Activated CD4-positive, CD25-positive, alpha-beta regulatory T cell treated with anti-CD3 and anti-CD28 coated beads, Interleukin-2, amount 50 U/mL, for 72 hours (primary cell): ENCODE measurements around the gene IL17F.
"Not testable (repeated sequence)": the region's sequence is repeated elsewhere in the genome, so short reads cannot be mapped to it uniquely, and the experiment has no call there.

Source experiments
- DNase-seq: peaks from one replicate; pipeline ENCODE4 v3.0.0; 2021

IL17F gene

DNA sequence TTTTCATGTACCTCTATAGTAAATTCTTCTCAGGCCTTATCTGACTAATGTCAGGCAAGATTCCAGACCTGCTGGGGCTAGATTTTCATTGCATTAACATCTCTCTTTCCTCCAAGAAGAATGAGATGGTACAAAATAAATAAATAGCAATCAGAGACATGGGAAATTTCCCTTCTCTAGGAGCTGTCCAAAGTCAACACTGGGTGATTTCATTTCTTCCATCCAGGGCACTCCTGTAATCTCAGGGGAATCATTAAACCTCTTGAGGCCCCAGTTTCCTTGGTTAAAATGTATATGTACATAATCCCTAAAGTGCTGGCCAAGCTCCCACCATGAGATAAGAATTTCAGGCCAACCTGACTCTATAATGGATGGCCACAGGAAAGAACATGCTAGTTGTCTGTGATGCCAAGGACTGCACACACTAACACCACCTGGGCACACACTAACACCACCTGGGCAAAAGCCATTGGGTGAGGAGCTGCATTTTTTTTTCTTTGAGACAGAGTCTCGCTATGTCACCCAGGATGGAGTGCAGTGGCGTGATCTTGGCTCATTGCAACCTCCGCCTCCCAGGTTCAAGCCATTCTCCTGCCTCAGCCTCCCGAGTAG, 912 bp downstream of the IL17F start:
- no peak for DNase-seq

DNA sequence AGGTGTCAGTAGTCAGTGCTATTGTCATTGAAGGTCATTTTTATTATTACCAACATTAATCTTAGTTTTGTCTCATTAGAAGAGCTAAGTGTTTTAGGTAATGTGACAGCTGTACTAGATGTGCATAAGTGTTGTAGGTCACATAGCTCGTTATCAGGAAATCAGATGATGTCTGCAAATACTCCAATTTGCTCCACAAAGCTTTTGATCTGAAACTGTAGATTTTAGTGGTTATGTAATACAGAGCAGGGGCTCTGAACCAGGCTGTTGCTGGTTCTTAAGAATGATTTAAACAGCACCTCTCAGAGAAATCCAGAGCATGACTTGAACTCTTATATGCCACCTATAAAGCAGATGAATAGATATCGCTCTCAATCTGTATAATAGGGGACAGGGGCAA, 2.5 kb downstream of the IL17F start:
- DNase-seq: no peak

DNA sequence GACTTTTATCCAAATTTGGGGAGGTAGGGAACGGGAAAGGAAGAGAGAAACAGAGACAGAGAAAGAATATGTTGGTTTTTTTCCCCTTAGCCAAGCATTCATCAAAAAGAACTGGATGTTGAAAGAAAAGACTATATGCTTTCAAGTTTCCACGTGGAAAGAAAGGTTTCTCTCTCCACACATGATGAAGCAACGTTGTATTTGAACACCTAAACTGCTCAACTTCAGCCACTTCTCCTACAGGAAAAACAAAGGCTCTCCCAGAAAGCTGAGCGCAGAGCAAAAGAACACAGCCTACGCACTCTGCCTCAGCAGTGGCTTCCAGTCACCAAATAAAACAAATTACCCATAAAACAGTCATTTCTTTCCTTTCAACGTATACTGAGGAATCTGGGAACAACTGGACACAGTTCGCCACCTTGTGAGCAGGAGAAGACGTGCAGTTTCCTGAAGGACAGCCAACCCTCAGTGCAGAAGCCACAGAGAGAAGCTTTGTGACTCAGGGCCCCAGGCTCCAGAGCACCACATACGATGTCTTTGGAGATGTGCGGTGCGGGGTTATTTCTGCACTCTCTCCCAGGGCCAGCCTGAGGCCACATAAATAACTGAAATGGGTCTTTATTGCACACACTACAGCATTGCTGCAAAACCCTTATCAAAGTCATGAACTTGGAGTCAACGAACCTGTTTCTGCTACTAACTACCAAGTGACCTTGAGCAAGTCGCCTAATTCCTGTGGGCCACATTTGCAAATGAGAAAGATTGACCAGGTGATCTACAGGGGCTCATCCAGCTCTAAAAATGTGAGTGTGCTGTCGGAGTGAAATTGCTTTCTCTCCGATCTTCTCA, 10.1 kb downstream of the IL17F start:
- DNase-seq: no peak

DNA sequence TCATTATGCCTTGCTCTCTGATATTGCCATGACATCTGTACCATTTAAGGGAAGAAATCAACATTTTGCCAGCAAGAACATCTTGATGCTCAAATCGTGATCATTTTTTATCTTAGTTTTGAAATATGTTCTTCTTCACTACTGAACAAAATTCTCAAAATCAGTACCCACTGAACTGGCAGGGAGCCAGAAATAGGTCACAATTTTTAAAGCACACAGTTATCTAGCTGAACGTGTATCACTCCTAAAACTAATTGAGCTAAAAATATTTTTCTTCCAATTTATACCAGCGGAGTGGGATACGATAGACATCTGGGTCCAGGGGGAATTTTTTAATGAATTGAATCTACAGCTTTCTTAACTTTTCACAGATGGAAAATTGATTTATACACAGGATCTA, 11.3 kb downstream of the IL17F start:
- DNase-seq: no peak

DNA sequence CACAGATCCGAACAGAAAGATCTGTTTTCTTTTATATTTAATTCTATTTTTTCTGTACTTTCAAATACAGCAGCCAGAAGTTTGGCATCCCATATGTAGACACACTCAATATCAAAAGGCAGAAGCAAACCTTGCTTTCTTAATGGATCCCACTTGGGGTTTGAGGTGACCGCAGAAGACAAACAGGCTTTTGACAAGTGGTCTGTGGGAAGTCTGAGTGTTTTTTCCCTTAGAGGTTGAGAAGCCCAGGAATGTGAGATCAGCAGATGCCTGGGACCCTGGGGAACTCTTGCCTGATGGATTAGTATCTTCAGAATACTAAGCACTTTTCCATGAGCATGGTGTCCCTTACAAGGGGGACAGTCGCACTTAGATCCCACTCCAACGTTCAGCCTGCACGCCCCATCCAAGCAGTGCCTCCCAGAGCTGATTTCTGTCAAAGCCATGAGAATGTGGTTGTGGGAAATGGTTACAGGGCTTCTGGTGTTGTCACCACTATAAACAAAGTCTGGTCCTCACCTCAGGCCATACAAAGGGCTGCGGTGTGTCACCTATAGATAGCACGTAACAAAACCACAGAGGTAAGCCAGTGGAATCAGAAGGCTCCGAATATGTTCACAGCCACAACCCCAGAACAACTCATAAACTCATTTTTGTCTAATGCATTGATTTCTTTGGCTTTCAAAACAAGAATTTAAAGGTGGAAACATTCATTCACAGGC, 12.7 kb downstream of the IL17F start:
- DNase-seq: no peak

DNA sequence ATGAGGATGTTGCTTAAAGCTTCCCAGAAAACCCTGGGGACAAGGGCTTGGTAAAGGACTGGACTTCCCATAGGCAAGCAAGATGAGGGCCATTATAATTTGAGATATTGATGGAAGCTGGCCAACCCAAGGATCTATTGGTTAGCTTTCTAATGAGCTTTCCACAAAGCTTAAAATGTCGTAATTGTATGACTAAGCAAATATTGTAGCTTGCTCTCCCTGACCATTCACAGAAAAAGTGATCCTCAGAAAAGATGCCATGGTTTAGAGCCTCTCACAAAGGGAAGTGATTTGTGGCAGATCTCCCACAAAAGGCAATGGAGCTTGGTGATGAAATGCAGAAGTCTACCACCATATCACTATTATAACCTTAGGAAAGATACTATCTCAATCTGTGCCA, 13.6 kb downstream of the IL17F start:
- DNase-seq: no peak

DNA sequence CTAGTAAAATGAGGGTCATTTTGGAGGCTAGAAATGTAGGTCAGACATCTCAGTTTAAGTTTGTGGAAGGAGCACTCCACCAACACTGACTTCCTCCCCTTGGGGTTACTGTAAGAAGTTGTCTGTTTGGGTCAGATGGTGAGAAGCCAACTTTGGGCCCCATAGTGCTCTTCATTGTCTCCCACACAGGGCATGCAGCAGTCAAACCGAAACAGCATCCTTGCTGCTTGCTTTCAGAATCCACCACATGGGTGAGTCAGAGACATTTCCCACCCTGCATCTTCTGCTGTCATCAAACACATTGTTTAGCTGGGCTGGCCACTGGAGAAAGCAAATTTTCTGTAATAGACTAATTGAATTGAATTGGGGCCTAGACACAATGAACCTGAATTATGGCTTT, 16.8 kb downstream of the IL17F start:
- peak; percentile 37 for DNase-seq

DNA sequence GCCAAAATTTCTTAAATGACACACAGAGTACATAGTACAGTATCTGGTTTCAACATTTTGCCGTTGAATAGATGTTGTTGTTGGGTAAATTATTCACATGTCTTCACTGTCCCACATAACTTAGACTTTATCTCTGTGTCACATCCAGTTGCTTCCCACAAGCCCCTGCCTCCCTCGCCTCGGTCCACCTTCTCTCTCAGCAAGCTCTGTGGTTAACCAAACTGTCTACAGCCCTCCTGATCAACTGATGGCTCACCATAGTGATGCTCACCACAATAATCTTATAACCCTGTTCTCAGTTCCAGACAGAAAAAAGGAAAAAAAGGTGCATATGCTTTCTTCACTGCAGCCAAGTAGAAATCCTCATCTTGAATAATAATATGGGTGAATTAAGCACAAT, 23.0 kb downstream of the IL17F start:
- DNase-seq: no peak

DNA sequence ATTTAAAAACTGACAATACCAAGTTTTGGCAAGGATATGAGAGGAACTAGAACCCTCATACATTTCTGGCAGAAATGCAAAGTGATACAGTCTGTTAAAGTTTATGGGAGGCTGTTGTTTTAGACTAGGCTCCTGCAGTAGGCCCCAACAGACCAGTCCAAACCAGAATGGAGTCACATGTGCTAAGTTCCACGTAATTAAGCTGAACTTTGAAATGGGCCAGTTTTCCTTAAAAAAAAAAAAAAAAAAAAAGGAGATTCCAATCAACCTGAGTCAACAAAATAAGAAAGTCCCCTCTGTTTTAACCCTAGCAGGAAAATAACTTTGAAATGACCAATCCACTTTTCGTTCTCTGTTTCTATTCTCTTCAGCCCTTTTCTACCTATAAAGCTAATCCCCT, 26.5 kb downstream of the IL17F start:
- no peak for DNase-seq

DNA sequence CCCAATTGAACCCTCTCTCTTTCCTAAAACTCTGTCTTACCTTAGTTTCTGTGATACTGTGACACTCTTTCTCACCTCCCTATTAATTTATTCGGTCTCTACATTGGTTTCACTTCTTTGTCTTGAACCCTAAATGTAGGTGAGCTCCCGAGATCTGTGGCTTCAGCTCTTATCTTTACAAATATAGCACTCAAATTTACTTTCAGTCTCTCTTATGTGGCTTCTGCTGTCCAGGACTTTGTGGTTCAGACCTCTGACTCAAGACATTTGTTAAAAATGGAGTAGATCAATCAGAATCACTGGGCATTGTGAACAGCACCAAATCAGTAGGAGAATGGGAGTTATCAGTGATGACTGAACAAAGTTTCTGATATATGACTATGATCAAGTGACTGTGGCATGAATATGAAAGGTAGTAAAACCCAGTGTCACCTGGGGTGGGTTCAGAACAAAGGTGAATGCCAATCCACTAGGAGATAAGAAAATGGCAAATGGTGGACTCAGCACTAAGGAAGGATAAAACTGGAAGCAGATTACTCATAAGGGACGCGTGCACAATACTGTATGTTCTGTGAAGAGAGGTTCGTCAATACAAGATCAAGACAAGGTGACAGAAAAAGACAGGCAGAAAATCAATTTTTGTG, 27.2 kb downstream of the IL17F start:
- DNase-seq: no peak

DNA sequence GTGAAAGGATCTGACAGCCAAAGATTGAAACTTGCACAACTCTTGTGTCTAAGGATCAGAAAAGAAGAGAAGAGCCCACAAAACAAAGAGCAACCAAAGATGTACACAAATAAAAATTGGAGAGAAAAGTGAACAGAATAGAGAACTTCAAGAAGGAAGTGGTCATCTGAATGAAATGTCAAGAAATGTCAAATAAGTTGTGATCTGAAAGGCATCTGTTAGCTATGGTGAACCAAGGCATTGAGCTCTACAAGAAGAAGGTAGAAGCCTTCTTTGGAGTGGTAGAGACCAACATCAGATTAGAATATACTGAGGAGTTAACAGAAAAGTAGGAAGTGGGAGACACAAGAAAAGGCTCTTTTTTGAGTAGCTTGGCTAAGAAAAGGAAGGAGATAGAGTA, 28.5 kb downstream of the IL17F start:
- no peak for DNase-seq

DNA sequence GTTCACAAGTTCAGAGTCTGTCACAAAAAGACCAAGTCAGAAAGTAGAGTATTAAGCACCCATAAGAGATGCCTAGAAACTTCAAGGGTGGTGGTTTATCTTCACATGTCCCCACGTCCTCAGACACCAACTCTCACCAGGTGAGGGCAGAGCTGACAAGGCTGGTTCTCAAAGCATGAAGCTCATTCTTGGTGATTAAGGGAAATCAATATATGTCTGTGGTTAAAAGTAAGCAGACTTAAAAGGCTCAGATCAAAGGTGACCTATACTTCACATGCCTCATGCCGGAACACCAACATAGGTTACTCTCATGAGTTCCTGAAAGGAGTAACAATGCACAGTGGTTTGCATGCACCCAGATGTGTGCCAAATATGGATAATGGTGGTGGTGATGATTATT, 31.2 kb downstream of the IL17F start:
- no peak for DNase-seq

DNA sequence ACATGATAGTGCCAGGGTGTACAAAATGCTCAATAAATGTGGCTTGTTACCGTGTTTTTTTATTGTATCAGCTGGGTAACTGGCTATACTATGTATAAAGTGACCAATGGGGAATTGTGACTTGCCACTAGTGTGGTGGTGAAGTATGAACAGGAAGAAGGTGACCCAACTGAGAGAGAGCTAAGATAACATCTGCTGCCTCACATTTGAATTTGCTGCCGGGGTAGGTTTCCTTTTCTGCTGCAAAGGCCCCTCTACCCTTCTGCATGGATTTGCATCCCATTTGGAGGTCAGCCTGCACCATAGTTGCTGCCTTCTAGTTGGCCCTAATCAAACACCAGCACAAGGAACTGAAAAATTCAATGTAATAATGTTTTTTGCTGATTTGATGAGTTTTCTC, 34.1 kb downstream of the IL17F start:
- no peak for DNase-seq

DNA sequence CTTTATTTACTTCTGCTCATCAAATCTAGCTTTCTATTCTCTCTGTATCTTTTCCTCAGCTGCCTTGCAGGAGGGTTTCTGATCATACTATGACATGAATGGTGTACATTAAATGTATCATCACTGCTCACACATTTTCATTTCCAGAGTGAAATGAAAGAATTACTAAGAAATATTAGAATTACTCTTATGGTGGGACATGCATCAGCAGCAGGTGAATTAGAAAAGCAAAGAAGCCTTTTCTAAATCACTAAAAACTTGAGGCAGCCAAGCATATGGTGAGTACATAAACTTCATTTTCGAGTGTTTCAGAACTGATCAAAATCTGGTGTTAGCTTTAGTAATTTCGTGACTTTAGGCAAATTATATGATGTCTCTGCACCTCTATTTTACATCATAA, 34.5 kb downstream of the IL17F start:
- DNase-seq: no peak

DNA sequence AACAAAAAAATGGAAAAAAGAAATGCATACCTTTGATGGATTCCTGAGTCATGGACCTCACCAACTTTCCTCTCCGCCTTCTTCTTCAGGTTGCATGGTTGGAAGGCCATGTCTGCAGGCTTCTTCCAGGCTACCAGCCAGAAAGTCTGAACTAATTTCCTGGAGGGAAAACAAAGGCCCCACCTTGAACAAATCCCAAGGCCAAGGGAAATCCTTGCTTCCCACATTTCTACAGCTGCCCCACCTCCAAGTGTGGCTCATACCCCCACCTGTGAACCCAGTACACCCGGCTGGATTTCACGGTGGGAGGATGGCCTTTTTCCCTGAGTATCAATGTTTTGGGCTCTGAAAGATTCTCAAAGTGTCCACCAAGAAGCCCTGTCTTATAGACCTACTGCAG, 35.7 kb downstream of the IL17F start:
- no peak for DNase-seq

DNA sequence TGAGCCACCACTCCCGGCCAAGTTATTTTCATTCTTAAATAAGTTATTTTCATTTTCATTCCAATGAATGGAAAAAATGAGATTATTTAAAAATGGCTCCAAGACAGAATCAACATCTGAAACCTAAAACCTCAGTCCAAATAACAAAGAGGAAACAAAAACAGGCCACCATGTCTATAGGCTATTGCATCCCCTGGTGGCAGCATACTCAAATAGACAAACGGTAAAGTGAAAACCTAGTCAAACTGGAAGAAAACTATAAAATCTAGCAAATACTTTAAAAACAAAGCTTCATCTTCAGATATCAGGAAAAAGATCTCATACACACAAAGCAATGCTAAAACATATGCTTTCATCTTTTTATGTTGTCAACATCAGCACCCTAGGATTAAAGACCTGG, 37.2 kb downstream of the IL17F start:
- no peak for DNase-seq

DNA sequence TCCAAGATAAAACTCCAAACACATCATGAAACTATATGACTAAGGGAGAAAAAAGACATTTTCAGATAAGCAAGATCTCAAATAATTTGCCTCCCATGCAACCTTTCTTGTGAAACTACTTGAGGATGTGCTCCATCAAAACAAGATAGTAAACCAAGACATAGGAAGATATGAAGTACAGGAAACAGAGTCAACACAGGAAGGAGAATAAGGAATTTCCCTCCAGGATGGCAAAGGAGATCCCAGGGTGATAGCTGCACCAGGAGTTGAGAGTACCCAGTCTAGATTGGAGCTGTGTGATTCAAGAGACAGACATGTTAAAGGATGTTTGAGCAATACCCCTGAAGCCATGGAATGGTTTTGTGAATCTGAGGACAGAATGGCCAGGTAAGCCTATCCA, 42.8 kb downstream of the IL17F start:
- DNase-seq: no peak

DNA sequence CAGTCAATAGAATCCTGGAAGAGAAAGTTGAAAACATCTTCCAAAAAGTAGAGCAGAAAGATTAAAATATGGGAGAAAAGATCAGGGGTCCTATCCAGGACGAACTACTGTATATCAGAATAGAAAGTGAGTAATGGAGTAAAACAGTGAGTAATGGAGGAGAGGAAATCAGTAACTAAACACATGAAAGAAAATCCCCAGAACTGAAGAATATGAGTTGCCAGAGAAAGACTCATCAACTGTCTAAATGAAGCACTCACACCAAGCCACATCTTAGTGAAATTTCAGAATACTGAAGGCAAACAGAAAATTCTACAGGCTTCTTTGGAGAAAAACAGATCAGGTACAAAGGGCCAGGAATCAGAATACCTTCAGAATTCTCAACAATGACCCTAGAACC, 43.3 kb downstream of the IL17F start:
- DNase-seq: no peak

DNA sequence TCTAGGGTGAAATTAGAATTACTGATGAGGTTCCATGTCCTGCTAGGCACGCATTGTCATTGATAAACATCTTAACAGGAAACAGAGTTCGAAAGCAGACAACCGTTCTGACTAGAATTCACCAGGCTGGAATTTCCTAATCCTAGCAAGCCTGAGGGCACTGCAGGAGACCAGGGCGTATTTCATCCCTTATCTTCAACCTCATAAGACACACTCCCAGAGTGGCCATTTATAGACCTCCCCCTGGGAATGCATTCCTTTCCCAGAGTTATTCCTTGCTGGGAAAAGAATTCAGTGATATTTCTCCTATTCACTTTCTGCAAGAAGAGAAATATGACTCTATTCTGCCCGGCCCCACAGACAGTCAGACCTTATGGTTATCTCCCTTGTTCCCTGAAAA, 44.2 kb downstream of the IL17F start:
- not testable (repeated sequence) for DNase-seq

DNA sequence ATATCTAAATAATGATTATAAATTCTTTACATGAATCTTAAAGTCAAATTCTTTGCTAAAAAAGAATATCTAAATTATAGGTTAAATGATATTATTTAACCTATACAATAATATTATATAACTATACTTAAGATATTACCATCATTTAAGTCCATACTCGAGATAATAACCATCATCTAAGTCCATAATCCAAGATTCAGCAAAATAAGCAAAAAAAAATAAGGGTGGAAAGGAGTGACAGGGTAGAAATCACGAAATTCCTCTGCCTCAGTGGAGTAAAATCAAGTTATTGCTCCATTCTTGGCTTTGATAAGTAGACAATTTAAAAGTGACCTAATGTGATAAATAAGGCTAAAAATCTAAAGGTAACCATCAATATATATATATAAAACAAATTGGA, 48.4 kb downstream of the IL17F start:
- no peak for DNase-seq

DNA sequence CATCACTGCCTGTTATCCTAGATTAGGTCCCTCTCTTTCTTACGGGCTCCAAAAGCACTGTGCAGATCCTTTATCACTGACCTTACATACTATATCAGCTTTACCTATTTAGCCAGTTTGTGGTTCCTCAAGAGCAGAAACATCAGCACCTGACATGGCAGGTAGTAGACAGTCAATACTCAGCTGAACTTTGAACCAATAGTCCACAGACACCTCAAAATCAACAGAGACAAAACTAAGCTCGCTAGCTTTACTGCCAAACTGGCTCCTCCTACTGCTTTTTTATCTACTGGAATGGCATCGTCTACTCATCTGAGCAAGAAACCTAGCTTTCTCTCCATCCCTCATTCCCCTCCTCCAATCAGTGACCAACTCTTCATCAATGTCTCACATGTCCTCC, 52.5 kb downstream of the IL17F start:
- DNase-seq: no peak

DNA sequence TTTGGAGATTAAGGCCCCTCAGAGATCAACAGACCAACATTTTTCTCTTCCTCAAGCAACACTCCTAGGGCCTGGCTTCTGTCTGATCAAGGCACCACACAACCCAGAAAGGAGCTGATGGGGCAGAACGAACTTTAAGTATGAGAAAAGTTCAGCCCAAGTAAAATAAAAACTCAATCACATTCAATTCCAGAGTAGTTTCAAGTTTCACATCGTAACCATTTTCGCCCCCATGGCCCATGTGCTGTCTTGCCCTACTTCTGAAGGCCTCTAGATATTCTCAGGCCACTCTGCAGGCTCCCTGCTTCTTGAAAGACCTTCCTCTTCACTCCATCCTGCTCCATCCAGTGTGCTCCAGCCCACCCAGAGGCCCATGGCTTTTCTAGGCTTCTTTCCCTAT, 53.9 kb downstream of the IL17F start:
- DNase-seq: no peak

DNA sequence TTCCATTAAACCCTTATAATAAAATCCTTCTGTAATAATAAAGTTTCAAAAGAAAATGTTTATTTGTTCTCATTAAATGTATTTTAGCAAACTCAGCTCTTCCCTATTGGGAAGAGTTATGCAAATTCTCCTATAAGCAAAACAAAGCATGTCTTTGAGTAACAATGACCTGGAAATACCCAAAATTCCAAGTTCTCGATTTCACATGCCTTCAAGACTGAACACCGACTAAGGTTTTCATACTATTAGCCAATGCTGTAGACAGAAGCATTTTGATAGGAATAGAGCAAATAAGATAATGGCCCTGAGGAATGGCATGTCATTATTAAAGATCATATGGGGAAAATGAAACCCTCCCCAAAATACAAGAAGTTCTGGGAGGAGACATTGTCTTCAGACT, 54.3 kb downstream of the IL17F start:
- DNase-seq: no peak

DNA sequence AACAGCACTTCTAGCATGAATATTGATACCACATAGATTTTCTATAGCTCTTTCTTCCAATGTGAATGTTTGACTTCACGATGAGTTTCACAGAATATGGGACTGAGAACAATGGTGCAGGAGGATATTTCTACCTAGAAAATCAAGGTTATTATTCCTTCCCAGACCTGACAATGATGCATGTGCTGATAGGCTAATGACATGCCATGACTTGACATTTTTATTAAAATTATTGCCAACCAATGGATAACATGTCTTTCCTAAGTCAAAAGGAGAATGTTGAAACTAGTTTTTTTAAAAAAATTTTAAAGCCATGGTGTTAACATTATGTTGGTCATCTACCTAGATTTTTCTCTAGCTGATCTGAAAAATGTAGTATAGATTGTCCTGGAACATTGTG, 57.2 kb downstream of the IL17F start:
- no peak for DNase-seq
